Gastrocnemius medialis (tissue), 4 donors: ENCODE measurements around the gene TRIM16.
"Not testable (repeated sequence)": the region's sequence is repeated elsewhere in the genome, so short reads cannot be mapped to it uniquely, and the experiment has no call there.

Experiments
- CTCF ChIP-seq, 5 experiments: fragments of 450-650 bp in 3 of 5; fragments of 200-600 bp in 2 of 5; sonication (generic) in 2 of 5; IDR thresholded peaks in 4 of 5; conservative IDR thresholded peaks in 1 of 5; 1 replicate in 4 of 5; 2 replicates in 1 of 5; pipeline ENCODE4 v1.5.1; 2016 to 2019; ENCODE audit warnings: antibody characterized with exemption in 5 of 5, mild to moderate bottlenecking in 3 of 5, moderate library complexity in 3 of 5
- POLR2A ChIP-seq, 2 donors: fragments of 450-650 bp; IDR thresholded peaks; one replicate each; pipeline ENCODE4 v1.6.1; 2017; ENCODE audit warnings: antibody characterized with exemption in 2 of 2, mild to moderate bottlenecking in 2 of 2, moderate library complexity in 2 of 2

- not testable (repeated sequence) for TF ChIP-seq CTCF (IDR thresholded peaks at IDR 0.05 in 4 of 5, conservative IDR thresholded peaks at IDR 0.05 in 1 of 5); POLR2A (IDR thresholded peaks at IDR 0.05)
Measured at GRCh38 chr17:15590844-15591243, 93.3 kb downstream of the TRIM16 start.
